Neutrophil (primary cell): ENCODE measurements around the gene CMTM8.
"Not testable (repeated sequence)": the region's sequence is repeated elsewhere in the genome, so short reads cannot be mapped to it uniquely, and the experiment has no call there.

Source experiments
- H3K27ac ChIP-seq: fragments of 200-600 bp; sonication (generic); 2 replicates; pipeline ENCODE4 v1.5.1; 2016; ENCODE audit warnings: mild to moderate bottlenecking, moderate library complexity
- H3K27me3 ChIP-seq: fragments of 200-600 bp; sonication (generic); 2 replicates; pipeline ENCODE4 v1.6.0; 2016; ENCODE audit warnings: mild to moderate bottlenecking
- H3K36me3 ChIP-seq: fragments of 200-600 bp; sonication (generic); 2 replicates; pipeline ENCODE4 v1.5.1; 2017
- H3K4me1 ChIP-seq, 2 experiments: fragments of 200-600 bp in 1 of 2; sonication (generic) in 1 of 2; 1 replicate in 1 of 2; 2 replicates in 1 of 2; pipeline versions ENCODE4 v1.5.1 to v1.6.1; 2013 to 2016; ENCODE audit warnings: low read depth in 1 of 2, low read length in 1 of 2, mild to moderate bottlenecking in 1 of 2, moderate library complexity in 1 of 2; ENCODE audit not compliant: control insufficient read depth in 1 of 2, insufficient read depth in 1 of 2
- H3K4me3 ChIP-seq, 2 experiments: fragments of 200-600 bp in 1 of 2; sonication (generic) in 1 of 2; 1 replicate in 1 of 2; 2 replicates in 1 of 2; pipeline ENCODE4 v1.5.1; 2013 to 2016; ENCODE audit warnings: low read depth in 1 of 2, low read length in 1 of 2, mild to moderate bottlenecking in 1 of 2, moderate library complexity in 1 of 2
- H3K9me3 ChIP-seq: fragments of 200-600 bp; sonication (generic); 2 replicates; pipeline ENCODE4 v1.5.1; 2016
- TF ChIP-seq, protein P1 (sequence below): fragments of 200-600 bp; sonication (generic); IDR thresholded peaks from 2 replicates; pipeline ENCODE4 v1.5.1; 2016; ENCODE audit warnings: antibody characterized with exemption

CMTM8 gene

DNA sequence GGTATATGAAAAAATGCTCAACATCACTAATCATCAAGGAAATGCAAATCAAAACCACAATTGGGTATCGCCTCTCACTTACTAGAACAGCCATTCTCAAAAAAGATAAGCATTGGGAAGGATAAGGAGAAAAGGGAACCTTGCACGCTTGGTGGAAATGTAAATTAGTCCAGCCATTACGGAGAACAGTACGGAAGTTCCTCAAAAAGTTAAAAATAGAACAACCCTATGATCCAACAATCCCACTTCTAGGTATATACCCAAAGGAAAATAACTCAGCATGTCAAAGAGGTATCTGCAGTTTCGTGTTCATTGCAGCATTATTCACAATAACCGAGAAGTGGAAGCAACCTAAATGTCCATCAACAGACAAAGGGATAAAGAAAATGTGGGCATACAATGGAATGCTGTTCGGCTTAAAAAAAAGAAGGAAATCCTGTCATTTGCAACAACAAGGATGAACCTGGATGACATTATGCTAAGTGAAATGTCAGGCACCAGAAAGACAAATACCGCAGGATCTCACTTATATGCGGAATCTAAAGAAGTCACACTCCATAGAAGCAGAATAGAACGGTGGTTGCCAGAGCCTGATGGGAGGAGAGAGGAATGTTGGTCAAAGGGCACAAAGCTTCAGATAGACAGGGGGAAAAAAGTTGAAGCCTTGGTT lies 141.5 kb downstream of the CMTM8 start:
- no peaks in the 10 kb centered on the region for H3K9me3 ChIP-seq
- H3K4me3 ChIP-seq: no peak overlapping the region
- TF ChIP-seq, protein P1, sequence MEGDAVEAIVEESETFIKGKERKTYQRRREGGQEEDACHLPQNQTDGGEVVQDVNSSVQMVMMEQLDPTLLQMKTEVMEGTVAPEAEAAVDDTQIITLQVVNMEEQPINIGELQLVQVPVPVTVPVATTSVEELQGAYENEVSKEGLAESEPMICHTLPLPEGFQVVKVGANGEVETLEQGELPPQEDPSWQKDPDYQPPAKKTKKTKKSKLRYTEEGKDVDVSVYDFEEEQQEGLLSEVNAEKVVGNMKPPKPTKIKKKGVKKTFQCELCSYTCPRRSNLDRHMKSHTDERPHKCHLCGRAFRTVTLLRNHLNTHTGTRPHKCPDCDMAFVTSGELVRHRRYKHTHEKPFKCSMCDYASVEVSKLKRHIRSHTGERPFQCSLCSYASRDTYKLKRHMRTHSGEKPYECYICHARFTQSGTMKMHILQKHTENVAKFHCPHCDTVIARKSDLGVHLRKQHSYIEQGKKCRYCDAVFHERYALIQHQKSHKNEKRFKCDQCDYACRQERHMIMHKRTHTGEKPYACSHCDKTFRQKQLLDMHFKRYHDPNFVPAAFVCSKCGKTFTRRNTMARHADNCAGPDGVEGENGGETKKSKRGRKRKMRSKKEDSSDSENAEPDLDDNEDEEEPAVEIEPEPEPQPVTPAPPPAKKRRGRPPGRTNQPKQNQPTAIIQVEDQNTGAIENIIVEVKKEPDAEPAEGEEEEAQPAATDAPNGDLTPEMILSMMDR: no peak
- no peaks in the 10 kb centered on the region for H3K36me3 ChIP-seq
- H3K4me1 ChIP-seq: peaks cover under 1 to 6% of the 10 kb centered on the region in 2 experiments
- no peaks in the 10 kb centered on the region for H3K27me3 ChIP-seq
- no peak overlapping the region for H3K27ac ChIP-seq

DNA sequence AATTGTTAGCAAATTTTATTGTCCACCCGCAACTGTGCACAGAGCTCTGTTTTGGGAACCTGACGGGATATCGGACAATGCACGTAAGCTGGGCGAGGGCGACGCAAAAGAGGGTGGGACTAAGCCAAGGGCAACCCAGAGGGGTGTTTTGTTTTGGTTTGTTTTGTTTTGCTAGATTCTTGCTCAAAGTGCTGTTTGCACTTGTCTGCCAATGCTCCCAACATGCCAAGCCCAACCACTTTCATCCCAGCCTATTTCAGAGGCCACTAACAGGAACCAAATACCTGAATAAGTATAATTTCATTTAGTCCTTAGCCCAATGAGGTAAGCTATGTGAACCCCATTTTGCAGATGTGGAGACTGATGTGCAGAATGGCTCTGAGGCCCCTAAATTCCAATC lies 143.4 kb downstream of the CMTM8 start:
- TF ChIP-seq, protein P1: no peak
- peaks cover 3 to 9% of the 10 kb centered on the region in 2 experiments for H3K4me1 ChIP-seq
- no peak overlapping the region for H3K27ac ChIP-seq
- no peaks in the 10 kb centered on the region for H3K27me3 ChIP-seq
- H3K4me3 ChIP-seq: no peak overlapping the region
- no peaks in the 10 kb centered on the region for H3K9me3 ChIP-seq
- H3K36me3 ChIP-seq: no peaks in the 10 kb centered on the region

DNA sequence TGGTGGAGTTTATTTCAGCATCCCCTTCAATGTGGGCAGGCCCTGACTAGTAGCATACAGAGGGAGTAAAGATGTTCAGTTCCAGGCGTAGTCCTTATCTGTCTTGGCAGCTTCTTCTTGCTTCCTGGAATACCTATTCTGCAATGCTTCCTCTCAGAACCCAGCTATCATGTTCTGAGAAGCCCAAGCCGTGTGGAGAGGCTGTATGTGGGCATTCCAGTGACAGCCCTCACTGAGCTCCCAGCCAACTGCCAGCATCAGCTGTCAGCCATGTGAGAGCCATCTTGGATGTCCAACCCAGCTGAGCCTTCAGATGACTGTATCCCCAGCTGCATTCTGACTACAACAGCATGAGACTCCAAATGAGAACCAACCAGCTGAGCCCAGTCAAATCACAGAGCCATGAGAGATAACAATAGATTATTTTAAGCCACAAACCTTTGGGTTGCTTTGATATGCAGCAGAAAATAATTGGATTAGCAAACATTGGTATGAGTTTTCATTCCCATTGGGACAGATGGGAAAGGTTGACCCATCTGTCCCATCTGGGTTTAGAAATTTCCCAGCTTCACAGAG lies 144.7 kb downstream of the CMTM8 start:
- Histone ChIP-seq H3K27me3 (no peaks in the 10 kb centered on the region), H3K9me3 (no peaks in the 10 kb centered on the region), H3K36me3 (no peaks in the 10 kb centered on the region), H3K4me1 (peaks cover 3 to 9% of the 10 kb centered on the region in 2 experiments), H3K4me3 (no peak overlapping the region), H3K27ac (no peak overlapping the region)
- TF ChIP-seq, protein P1: no peak

DNA sequence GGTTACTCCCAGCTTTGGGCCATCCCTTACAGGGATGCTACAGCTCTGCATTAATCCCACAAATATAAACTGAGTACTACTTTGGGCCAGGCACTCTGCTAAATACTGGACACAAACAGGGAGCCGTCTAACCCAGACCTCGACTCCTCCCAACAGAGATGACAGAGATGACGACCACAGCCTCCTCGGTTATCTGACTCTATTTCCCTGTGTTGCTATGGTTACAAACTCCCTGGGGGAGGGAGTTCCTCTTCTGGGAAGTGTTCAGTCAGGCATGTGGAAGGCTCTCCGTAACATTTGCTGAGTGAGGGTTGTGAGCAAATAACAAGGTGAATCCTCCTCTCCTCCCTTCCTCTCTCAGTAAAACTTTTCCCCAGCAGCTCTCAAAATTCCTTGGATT lies 146.5 kb downstream of the CMTM8 start:
- Histone ChIP-seq H3K27ac (no peak overlapping the region), H3K27me3 (no peaks in the 10 kb centered on the region), H3K4me3 (no peak overlapping the region), H3K9me3 (no peaks in the 10 kb centered on the region), H3K36me3 (no peaks in the 10 kb centered on the region), H3K4me1 (peaks cover under 1 to 9% of the 10 kb centered on the region in 2 experiments)
- TF ChIP-seq, protein P1: no peak

DNA sequence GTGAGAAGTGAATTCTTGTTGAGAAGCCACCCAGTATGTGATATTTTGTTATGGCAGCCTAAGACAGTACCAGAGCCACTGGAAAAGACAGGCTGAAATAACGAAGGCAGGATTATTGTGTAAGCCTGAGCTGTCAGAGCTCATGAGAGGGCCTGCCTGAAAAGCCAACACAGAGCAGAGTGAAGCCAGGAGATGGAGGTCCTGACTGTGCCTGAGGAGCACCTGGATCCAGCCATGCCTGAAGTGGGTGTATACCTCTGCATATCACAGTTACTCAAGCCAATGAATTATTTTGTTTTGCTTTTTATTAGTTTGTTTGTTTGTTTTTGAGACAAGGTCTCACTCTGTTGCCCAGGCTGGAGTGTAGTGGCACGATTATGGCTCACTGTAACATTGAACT lies 149.0 kb downstream of the CMTM8 start:
- Histone ChIP-seq H3K4me1 (peaks cover 6 to 19% of the 10 kb centered on the region in 2 experiments), H3K27me3 (no peaks in the 10 kb centered on the region), H3K9me3 (no peaks in the 10 kb centered on the region), H3K36me3 (no peaks in the 10 kb centered on the region), H3K27ac (no peak overlapping the region), H3K4me3 (no peak overlapping the region)
- TF ChIP-seq, protein P1: no peak

DNA sequence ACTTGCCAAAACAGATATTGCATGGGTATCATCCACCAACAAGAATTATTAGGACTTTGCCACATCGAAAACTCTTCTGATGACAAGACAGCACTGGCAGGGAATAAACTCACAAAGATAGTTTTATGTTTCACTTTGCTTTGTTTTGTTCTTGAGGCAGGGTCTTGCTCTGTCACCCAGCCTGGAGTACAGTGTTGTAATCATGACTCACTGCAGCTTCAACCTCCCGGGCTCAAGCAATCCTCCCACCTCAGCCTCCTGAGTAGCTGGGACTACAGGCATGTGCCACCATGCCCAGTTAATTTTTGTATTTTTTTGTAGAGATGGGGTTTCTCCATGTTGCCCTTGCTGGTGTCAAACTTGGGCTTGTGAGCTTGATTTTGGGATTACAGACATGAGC lies 151.1 kb downstream of the CMTM8 start:
- not testable (repeated sequence) for H3K9me3 ChIP-seq, H3K27me3 ChIP-seq
- H3K4me1 ChIP-seq: peaks cover 22 to 37% of the 10 kb centered on the region in 2 experiments

More for the DNA sequence above, 151.1 kb downstream of the CMTM8 start:
- not testable (repeated sequence) for H3K4me3 ChIP-seq, H3K36me3 ChIP-seq, H3K27ac ChIP-seq
